Measurements from ENCODE around the gene DCTPP1. TPM values are rescaled to one million over a fixed set of nuclear protein-coding genes. Genes with fewer than 3 reads are reported as not detected.

DCTPP1 gene
- total and polyA plus RNA-seq, 9 of the 15 experiments (the other 6 are each of a cell fraction or from before 2014, with no cell fraction given): 45.0 to 132 (median 80.6) TPM

GRCh38 chr16:30429678-30430427 is at the start of gene DCTPP1 (continued):
- TF ChIP-seq TEAD4 (IDR thresholded peaks at IDR 0.05; ENCODE audit: low read length): peak; percentile 76
- no peak for TF ChIP-seq TEAD4 (CRISPR knock-in tag; IDR thresholded peaks at IDR 0.05; ENCODE audit: borderline replicate concordance)
- no peak for TF ChIP-seq TRIM24 (IDR thresholded peaks at IDR 0.05)
- TF ChIP-seq ZNF766 (CRISPR knock-in tag; conservative IDR thresholded peaks at IDR 0.05): peak; percentile 47; the same call in 1 of the 2 replicates
- no peak for TF ChIP-seq NR3C1 (CRISPR knock-in tag; IDR thresholded peaks at IDR 0.05)
- TF ChIP-seq, protein P1, sequence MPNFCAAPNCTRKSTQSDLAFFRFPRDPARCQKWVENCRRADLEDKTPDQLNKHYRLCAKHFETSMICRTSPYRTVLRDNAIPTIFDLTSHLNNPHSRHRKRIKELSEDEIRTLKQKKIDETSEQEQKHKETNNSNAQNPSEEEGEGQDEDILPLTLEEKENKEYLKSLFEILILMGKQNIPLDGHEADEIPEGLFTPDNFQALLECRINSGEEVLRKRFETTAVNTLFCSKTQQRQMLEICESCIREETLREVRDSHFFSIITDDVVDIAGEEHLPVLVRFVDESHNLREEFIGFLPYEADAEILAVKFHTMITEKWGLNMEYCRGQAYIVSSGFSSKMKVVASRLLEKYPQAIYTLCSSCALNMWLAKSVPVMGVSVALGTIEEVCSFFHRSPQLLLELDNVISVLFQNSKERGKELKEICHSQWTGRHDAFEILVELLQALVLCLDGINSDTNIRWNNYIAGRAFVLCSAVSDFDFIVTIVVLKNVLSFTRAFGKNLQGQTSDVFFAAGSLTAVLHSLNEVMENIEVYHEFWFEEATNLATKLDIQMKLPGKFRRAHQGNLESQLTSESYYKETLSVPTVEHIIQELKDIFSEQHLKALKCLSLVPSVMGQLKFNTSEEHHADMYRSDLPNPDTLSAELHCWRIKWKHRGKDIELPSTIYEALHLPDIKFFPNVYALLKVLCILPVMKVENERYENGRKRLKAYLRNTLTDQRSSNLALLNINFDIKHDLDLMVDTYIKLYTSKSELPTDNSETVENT (CRISPR knock-in tag; IDR thresholded peaks at IDR 0.05): no peak
- no peak; the same call in 1 of the 2 replicates for TF ChIP-seq SIN3B (IDR thresholded peaks at IDR 0.05; ENCODE audit: low read depth)
- TF ChIP-seq ZNF41 (CRISPR knock-in tag; conservative IDR thresholded peaks at IDR 0.05): no peak
- TF ChIP-seq MXD1 (CRISPR knock-in tag; IDR thresholded peaks at IDR 0.05; ENCODE audit: borderline replicate concordance, poor library complexity, severe bottlenecking): no peak
- peak; percentile 76; the same call in 1 of the 2 replicates for TF ChIP-seq ZBTB1 (CRISPR knock-in tag; IDR thresholded peaks at IDR 0.05; ENCODE audit: borderline replicate concordance, low read depth)
- no peak for TF ChIP-seq ZNF277 (CRISPR knock-in tag; IDR thresholded peaks at IDR 0.05; ENCODE audit: borderline replicate concordance)
- TF ChIP-seq RUNX1 (IDR thresholded peaks at IDR 0.05; ENCODE audit: low read depth): no peak; the same call in 1 of the 2 replicates
- peak; percentile 69 for TF ChIP-seq RBBP5 (IDR thresholded peaks at IDR 0.05; ENCODE audit: borderline replicate concordance, insufficient read depth, low read length, poor library complexity, severe bottlenecking)
- TF ChIP-seq ZNF75A (CRISPR knock-in tag; IDR thresholded peaks at IDR 0.05): no peak
- TF ChIP-seq, protein P2, sequence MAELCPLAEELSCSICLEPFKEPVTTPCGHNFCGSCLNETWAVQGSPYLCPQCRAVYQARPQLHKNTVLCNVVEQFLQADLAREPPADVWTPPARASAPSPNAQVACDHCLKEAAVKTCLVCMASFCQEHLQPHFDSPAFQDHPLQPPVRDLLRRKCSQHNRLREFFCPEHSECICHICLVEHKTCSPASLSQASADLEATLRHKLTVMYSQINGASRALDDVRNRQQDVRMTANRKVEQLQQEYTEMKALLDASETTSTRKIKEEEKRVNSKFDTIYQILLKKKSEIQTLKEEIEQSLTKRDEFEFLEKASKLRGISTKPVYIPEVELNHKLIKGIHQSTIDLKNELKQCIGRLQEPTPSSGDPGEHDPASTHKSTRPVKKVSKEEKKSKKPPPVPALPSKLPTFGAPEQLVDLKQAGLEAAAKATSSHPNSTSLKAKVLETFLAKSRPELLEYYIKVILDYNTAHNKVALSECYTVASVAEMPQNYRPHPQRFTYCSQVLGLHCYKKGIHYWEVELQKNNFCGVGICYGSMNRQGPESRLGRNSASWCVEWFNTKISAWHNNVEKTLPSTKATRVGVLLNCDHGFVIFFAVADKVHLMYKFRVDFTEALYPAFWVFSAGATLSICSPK (IDR thresholded peaks at IDR 0.05; ENCODE audit: borderline replicate concordance): no peak
- peak; percentile 75; the same call in 1 of the 2 replicates for TF ChIP-seq GABPB1 (CRISPR knock-in tag; IDR thresholded peaks at IDR 0.05)
- TF ChIP-seq HEY1 (CRISPR knock-in tag; IDR thresholded peaks at IDR 0.05; ENCODE audit: borderline replicate concordance): no peak
- no peak for TF ChIP-seq HMGN3 (IDR thresholded peaks at IDR 0.05; ENCODE audit: borderline replicate concordance, extremely low read depth, insufficient read length, low read depth, low read length)
- no peak for TF ChIP-seq MECOM (CRISPR knock-in tag; IDR thresholded peaks at IDR 0.05)
- TF ChIP-seq RHOXF2B (CRISPR knock-in tag; conservative IDR thresholded peaks at IDR 0.05): no peak
- TF ChIP-seq DLX4 (CRISPR knock-in tag; IDR thresholded peaks at IDR 0.05): no peak
- no peak for TF ChIP-seq NFRKB (IDR thresholded peaks at IDR 0.05; ENCODE audit: low read depth)

Measured in K562 (cell line).